Ectodermal cell (in vitro differentiated cells): ENCODE results near the gene CASP3.

Experiments used
- H3K27ac ChIP-seq: 2 replicates; pipeline ENCODE4 v1.7.0; 2013; ENCODE audit warnings: mild to moderate bottlenecking, low read depth, low read length; ENCODE audit not compliant: insufficient read depth, poor library complexity, severe bottlenecking
- H3K27me3 ChIP-seq: 2 replicates; pipeline ENCODE4 v1.7.0; 2013; ENCODE audit warnings: mild to moderate bottlenecking, low read length; ENCODE audit not compliant: insufficient read depth, control insufficient read depth, poor library complexity, severe bottlenecking
- H3K36me3 ChIP-seq: one replicate; pipeline ENCODE4 v1.7.0; 2013; ENCODE audit warnings: low read length; ENCODE audit not compliant: control insufficient read depth, insufficient read depth
- H3K4me1 ChIP-seq: one replicate; pipeline ENCODE4 v1.7.0; 2013; ENCODE audit warnings: low read length; ENCODE audit not compliant: control insufficient read depth, insufficient read depth
- H3K4me3 ChIP-seq: 2 replicates; pipeline ENCODE4 v1.7.0; 2013; ENCODE audit warnings: low read depth, low read length, control low read depth; ENCODE audit not compliant: insufficient read depth
- H3K9me3 ChIP-seq: 2 replicates; pipeline ENCODE4 v1.7.0; 2013; ENCODE audit warnings: mild to moderate bottlenecking, low read length, moderate library complexity; ENCODE audit not compliant: control insufficient read depth
- WGBS, 2 experiments: methylation state at CpG; one replicate each; pipeline ENCODE4 v1.1.7; 2013; ENCODE audit warnings: missing lambda C conversion rate in 2 of 2; 5-methylcytosine and 5-hydroxymethylcytosine counted together

Gene CASP3

DNA sequence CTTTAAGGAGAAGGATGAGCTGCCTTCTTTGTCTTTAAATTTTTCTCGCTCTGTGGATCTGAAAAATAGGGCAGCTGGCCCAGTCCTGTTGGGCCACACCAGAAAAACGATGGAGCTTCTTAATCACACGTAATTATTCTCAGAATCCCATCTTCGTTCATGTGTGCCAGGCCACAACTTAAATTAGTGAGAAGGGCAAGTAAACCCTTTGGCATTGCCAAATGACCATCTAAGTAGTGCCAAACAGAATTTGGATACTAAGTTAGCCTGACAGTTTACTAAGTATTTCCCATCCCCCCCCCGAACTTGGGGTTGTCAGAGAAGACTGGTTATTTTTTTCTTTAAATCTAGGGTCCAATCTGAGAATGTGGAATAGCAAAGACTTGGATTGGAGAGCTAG lies 62.0 kb downstream of the CASP3 start:
- H3K27ac ChIP-seq, result no peak overlapping the region
- H3K4me3 ChIP-seq, result no peak overlapping the region
- H3K4me1 ChIP-seq, result no peaks in the 10 kb centered on the region
- no peaks in the 10 kb centered on the region for H3K9me3 ChIP-seq
- no peaks in the 10 kb centered on the region for H3K36me3 ChIP-seq
- no peaks in the 10 kb centered on the region for H3K27me3 ChIP-seq
- 92 to 97% methylated on average over 5 of the region's 5 CpGs for WGBS, 2 experiments

DNA sequence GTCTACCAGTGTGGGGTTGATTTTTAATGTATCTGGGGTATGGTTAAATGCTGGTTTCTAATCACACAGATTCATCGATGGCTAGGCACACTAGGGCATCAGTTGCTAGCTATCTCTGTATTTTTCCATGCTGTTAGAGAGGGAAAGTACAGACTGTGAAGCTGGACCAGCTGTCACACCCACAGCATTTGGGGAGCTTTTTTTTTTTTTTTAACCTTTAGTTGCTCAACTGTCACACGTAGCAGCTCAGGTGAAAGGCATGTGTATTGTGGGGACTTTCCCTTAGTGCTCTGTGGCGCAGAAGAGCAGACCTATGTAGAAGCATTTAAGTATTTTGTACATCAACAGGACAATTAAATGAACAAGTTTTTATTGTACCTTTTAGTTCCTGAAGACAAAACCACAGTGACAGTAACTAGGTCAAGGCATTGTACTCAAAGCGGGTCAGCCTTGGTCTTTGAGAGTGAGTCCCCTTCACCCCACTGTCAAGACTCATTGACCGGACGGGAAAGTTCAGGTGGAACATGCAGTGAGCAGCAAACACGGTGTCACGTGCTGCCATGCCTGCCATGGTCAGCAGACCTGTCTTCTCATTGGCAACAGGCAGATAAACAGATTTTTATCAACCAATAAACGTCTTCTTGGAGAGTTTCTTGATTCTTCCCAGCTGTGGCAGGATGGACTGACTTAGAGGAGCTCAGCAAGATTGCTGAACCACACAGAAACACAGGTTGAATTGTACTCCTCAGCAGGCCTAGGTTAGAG lies 65.3 kb downstream of the CASP3 start:
- H3K36me3 ChIP-seq, result no peaks in the 10 kb centered on the region
- WGBS, 2 experiments, result 93 to 95% methylated on average over 7 to 9 of the region's 9 CpGs
- no peak overlapping the region for H3K4me3 ChIP-seq
- no peaks in the 10 kb centered on the region for H3K27me3 ChIP-seq
- no peaks in the 10 kb centered on the region for H3K4me1 ChIP-seq
- H3K9me3 ChIP-seq, result no peaks in the 10 kb centered on the region
- no peak overlapping the region for H3K27ac ChIP-seq
